H1 (cell line): ENCODE results near the gene ACYP1. TPM values are rescaled to one million over a fixed set of nuclear protein-coding genes. Genes with fewer than 3 reads are reported as not detected.

Experiments
- CTCF ChIA-PET: fragments of 300-600 bp; sonication (Branson Sonifier 250); formaldehyde crosslinking; loops from one replicate; lab custom pipeline; 2021; ENCODE audit not compliant: partially characterized antibody; lab: Charles Lee
- POLR2A ChIA-PET: fragments of 300-600 bp; sonication (Branson Sonifier 250); formaldehyde crosslinking; loops from one replicate; lab custom pipeline; 2021; ENCODE audit warnings: inconsistent platforms; ENCODE audit not compliant: partially characterized antibody; lab: Charles Lee
- DNase-seq, 2 experiments: peaks; one replicate each; pipeline versions ENCODE4 v3.0.0 to v3.0.0-alpha.2; 2010 to 2022; ENCODE audit warnings: low spot score in 2 of 2, low read depth in 1 of 2, mixed read lengths in 1 of 2
- FAIRE-seq: peaks from 2 replicates; lab custom pipeline; 2011; peaks lifted over from hg19 to GRCh38; lab: Jason Lieb, UNC
- H2AFZ ChIP-seq: 2 replicates; pipeline ENCODE4 v1.8.1; 2012; ENCODE audit warnings: low read length, inconsistent platforms
- H2AK5ac ChIP-seq: 2 replicates; pipeline ENCODE4 v1.6.1; 2013; ENCODE audit warnings: low read depth, low read length
- H2BK120ac ChIP-seq: replicated peaks from 2 replicates; pipeline ENCODE3; 2013; ENCODE audit warnings: low read depth, low read length, inconsistent platforms
- H2BK12ac ChIP-seq: 2 replicates; pipeline ENCODE4 v1.6.1; 2013; ENCODE audit warnings: low read depth, low read length
- H2BK15ac ChIP-seq: 2 replicates; pipeline ENCODE4 v1.6.1; 2013; ENCODE audit warnings: low read length
- H2BK20ac ChIP-seq: 2 replicates; pipeline ENCODE4 v1.6.1; 2013; ENCODE audit warnings: low read length
- H2BK5ac ChIP-seq: 2 replicates; pipeline ENCODE4 v1.6.1; 2013; ENCODE audit warnings: low read depth, low read length
- H3K14ac ChIP-seq: 2 replicates; pipeline ENCODE4 v1.6.1; 2013; ENCODE audit warnings: inconsistent platforms; ENCODE audit not compliant: insufficient read length
- H3K18ac ChIP-seq: 2 replicates; pipeline ENCODE4 v1.6.1; 2013; ENCODE audit warnings: low read length; ENCODE audit errors: extremely low read depth
- H3K23ac ChIP-seq: 2 replicates; pipeline ENCODE4 v1.6.1; 2013; ENCODE audit warnings: inconsistent platforms; ENCODE audit not compliant: insufficient read length
- H3K23me2 ChIP-seq: 2 replicates; pipeline ENCODE4 v1.6.1; 2013; ENCODE audit warnings: low read depth, low read length
- H3K27ac ChIP-seq: 2 replicates; pipeline ENCODE4 v1.6.1; 2011; ENCODE audit warnings: low read depth, low read length, inconsistent platforms
- H3K27me3 ChIP-seq, 4 experiments: replicated peaks in 1 of 4; 1 replicate in 1 of 4; 2 replicates in 3 of 4; pipeline versions ENCODE4 v1.6.1 to v1.8.1; 2011 to 2013; ENCODE audit warnings: low read length in 3 of 4, mild to moderate bottlenecking in 3 of 4, inconsistent platforms in 2 of 4, mixed read lengths in 2 of 4, moderate library complexity in 1 of 4; ENCODE audit not compliant: control insufficient read depth in 3 of 4, insufficient read depth in 3 of 4; ENCODE audit errors: extremely low read depth in 1 of 4
- H3K36me3 ChIP-seq, 4 experiments: 2 replicates each; pipeline versions ENCODE4 v1.6.1 to v1.8.1; 2011 to 2013; ENCODE audit warnings: mild to moderate bottlenecking in 4 of 4, low read length in 3 of 4, moderate library complexity in 2 of 4, control low read depth in 1 of 4, inconsistent platforms in 1 of 4; ENCODE audit not compliant: insufficient read depth in 4 of 4, control insufficient read depth in 2 of 4
- H3K4ac ChIP-seq: replicated peaks from 2 replicates; pipeline ENCODE3; 2013; ENCODE audit warnings: low read length, low read depth, mixed read lengths, inconsistent platforms; ENCODE audit not compliant: insufficient read length
- H3K4me1 ChIP-seq, 4 experiments: replicated peaks in 1 of 4; 1 replicate in 1 of 4; 2 replicates in 3 of 4; pipeline versions ENCODE4 v1.6.1 to v1.8.1; 2011 to 2013; ENCODE audit warnings: low read length in 3 of 4, inconsistent platforms in 2 of 4, mixed read lengths in 1 of 4; ENCODE audit not compliant: insufficient read depth in 4 of 4, control insufficient read depth in 3 of 4
- H3K4me2 ChIP-seq, 2 experiments: 2 replicates each; pipeline versions ENCODE4 v1.6.1 to v1.8.1; 2011 to 2013; ENCODE audit warnings: low read depth in 2 of 2, low read length in 2 of 2, control low read depth in 1 of 2, inconsistent platforms in 1 of 2, mild to moderate bottlenecking in 1 of 2; ENCODE audit not compliant: insufficient read depth in 1 of 2
- H3K4me3 ChIP-seq, 4 experiments: fragments of 200-600, 300-600 bp in 1 of 4; sonication (generic), shearing (Covaris generic), sonication (Bioruptor Twin) in 1 of 4; 2 replicates each; pipeline versions ENCODE4 v1.5.1 to v1.8.1; 2011 to 2016; ENCODE audit warnings: low read length in 4 of 4, low read depth in 3 of 4, control low read depth in 2 of 4, inconsistent platforms in 2 of 4, mild to moderate bottlenecking in 2 of 4, mixed read lengths in 1 of 4, moderate library complexity in 1 of 4; ENCODE audit not compliant: insufficient read depth in 2 of 4; ENCODE audit errors: extremely low read depth in 1 of 4
- H3K56ac ChIP-seq: replicated peaks from 2 replicates; pipeline ENCODE3; 2013; ENCODE audit warnings: low read depth, mild to moderate bottlenecking, mixed read lengths, low read length, inconsistent platforms; ENCODE audit not compliant: insufficient read length
- H3K79me1 ChIP-seq: 2 replicates; pipeline ENCODE4 v1.6.1; 2013; ENCODE audit warnings: low read depth, low read length, control low read depth
- H3K79me2 ChIP-seq, 2 experiments: 2 replicates each; pipeline versions ENCODE4 v1.6.1 to v1.8.1; 2012 to 2013; ENCODE audit warnings: low read length in 2 of 2, mild to moderate bottlenecking in 2 of 2, inconsistent platforms in 1 of 2; ENCODE audit not compliant: insufficient read depth in 2 of 2, control insufficient read depth in 1 of 2
- H3K9ac ChIP-seq, 4 experiments: replicated peaks in 1 of 4; 1 replicate in 1 of 4; 2 replicates in 3 of 4; pipeline versions ENCODE4 v1.6.1 to v1.8.1; 2011 to 2013; ENCODE audit warnings: low read depth in 3 of 4, low read length in 3 of 4, control low read depth in 2 of 4, mild to moderate bottlenecking in 2 of 4, moderate library complexity in 2 of 4, inconsistent platforms in 1 of 4; ENCODE audit errors: extremely low read depth in 1 of 4
- H3K9me3 ChIP-seq, 2 experiments: 2 replicates each; pipeline versions ENCODE4 v1.6.1 to v1.8.1; 2012 to 2013; ENCODE audit warnings: mild to moderate bottlenecking in 2 of 2, moderate library complexity in 2 of 2, control low read depth in 1 of 2, inconsistent platforms in 1 of 2, low read depth in 1 of 2, low read length in 1 of 2, mixed read lengths in 1 of 2; ENCODE audit not compliant: insufficient read depth in 2 of 2
- H4K20me1 ChIP-seq, 2 experiments: replicated peaks in 1 of 2; 2 replicates each; pipeline versions ENCODE3 to v1.8.1; 2011 to 2013; ENCODE audit warnings: inconsistent platforms in 2 of 2, low read length in 2 of 2, mild to moderate bottlenecking in 1 of 2; ENCODE audit not compliant: insufficient read depth in 2 of 2, control insufficient read depth in 1 of 2
- H4K5ac ChIP-seq: 2 replicates; pipeline ENCODE4 v1.6.1; 2013; ENCODE audit warnings: low read length, low read depth, mixed read lengths, inconsistent platforms; ENCODE audit not compliant: insufficient read length
- H4K8ac ChIP-seq: 2 replicates; pipeline ENCODE4 v1.8.0; 2013; ENCODE audit warnings: mild to moderate bottlenecking, moderate library complexity, low read length, inconsistent platforms; ENCODE audit not compliant: insufficient read depth; ENCODE audit errors: extremely low read depth
- H4K91ac ChIP-seq: replicated peaks from 2 replicates; pipeline ENCODE3; 2013; ENCODE audit warnings: low read length, mixed read lengths, inconsistent platforms; ENCODE audit not compliant: insufficient read length
- HDAC2 ChIP-seq, 2 experiments: fragments of 300-600 bp in 1 of 2; sonication (generic) in 1 of 2; IDR thresholded peaks; 2 replicates each; pipeline ENCODE4 v1.6.1; 2011 to 2012; ENCODE audit warnings: low read depth in 2 of 2, low read length in 2 of 2, mild to moderate bottlenecking in 2 of 2, moderate library complexity in 2 of 2, borderline replicate concordance in 1 of 2, inconsistent platforms in 1 of 2
- JUN ChIP-seq: IDR thresholded peaks from 2 replicates; pipeline ENCODE4 v1.6.1; 2011; ENCODE audit warnings: low read depth, mild to moderate bottlenecking, improper control_type of control experiment, low read length
- JUND ChIP-seq: IDR thresholded peaks from 2 replicates; pipeline ENCODE4 v1.6.1; 2011; ENCODE audit warnings: mild to moderate bottlenecking, improper control_type of control experiment, low read length
- KDM1A ChIP-seq: fragments of 200-600, 300-600 bp; sonication (generic); IDR thresholded peaks from 2 replicates; pipeline ENCODE4 v1.7.1; 2016; ENCODE audit warnings: mild to moderate bottlenecking, low read length, borderline replicate concordance
- MAX ChIP-seq: IDR thresholded peaks from 2 replicates; pipeline ENCODE4 v1.6.1; 2012; ENCODE audit warnings: inconsistent platforms
- PHF8 ChIP-seq: fragments of 200-600 bp; sonication (generic); conservative IDR thresholded peaks from 2 replicates; pipeline ENCODE4 v1.7.1; 2012; ENCODE audit warnings: low read depth, mild to moderate bottlenecking, inconsistent platforms, low read length, moderate library complexity
- RAD21 ChIP-seq, 2 experiments: IDR thresholded peaks in 1 of 2; conservative IDR thresholded peaks in 1 of 2; 2 replicates each; pipeline ENCODE4 v1.6.1; 2011; ENCODE audit warnings: low read depth in 2 of 2, low read length in 2 of 2, improper control_type of control experiment in 1 of 2, inconsistent platforms in 1 of 2, mild to moderate bottlenecking in 1 of 2, moderate library complexity in 1 of 2
- SIN3A ChIP-seq, 2 experiments: IDR thresholded peaks in 1 of 2; conservative IDR thresholded peaks in 1 of 2; 2 replicates each; pipeline ENCODE4 v1.6.1; 2011 to 2012; ENCODE audit warnings: low read length in 2 of 2, improper control_type of control experiment in 1 of 2, low read depth in 1 of 2, mild to moderate bottlenecking in 1 of 2
- SP2 ChIP-seq: IDR thresholded peaks from 2 replicates; pipeline ENCODE4 v1.6.1; 2012; ENCODE audit warnings: mild to moderate bottlenecking, low read length, inconsistent platforms
- TAF7 ChIP-seq: optimal IDR thresholded peaks from 2 replicates; pipeline ENCODE3; 2011; ENCODE audit warnings: low read depth, mild to moderate bottlenecking, inconsistent platforms, low read length, moderate library complexity, borderline replicate concordance
- WGBS, 2 experiments: shearing (Covaris generic) in 1 of 2; methylation state at CpG; one replicate each; pipeline versions ENCODE4 v1.1.6 to v1.1.7; 2013 to 2015; ENCODE audit warnings: low lambda C conversion rate in 2 of 2, mixed read lengths in 2 of 2, inconsistent platforms in 1 of 2, low coverage in 1 of 2, missing lambda C conversion rate in 1 of 2; ENCODE audit not compliant: insufficient replicate concordance in 2 of 2, insufficient coverage in 1 of 2, insufficient read length in 1 of 2; ENCODE audit errors: extremely low coverage in 1 of 2, missing lambda C conversion rate in 1 of 2; 5-methylcytosine and 5-hydroxymethylcytosine counted together
- polyA plus RNA-seq, 7 experiments: library from polyadenylated mRNA; depleted of rRNA in 3 of 7; stranded (reverse) in 5 of 7; unstranded in 2 of 7; fragments of >200 nt in 5 of 7; fragments of 200-250 nt in 2 of 7; gene quantifications; 1 replicate in 5 of 7; 2 replicates in 1 of 7; 4 replicates in 1 of 7; pipeline versions ENCODE4 v1.2.1 to v1.2.3, GENCODE V29; 2011 to 2013; ENCODE audit warnings: missing spikeins in 2 of 7, mixed read lengths in 2 of 7
- total RNA-seq: library from RNA; stranded (reverse); fragmentation: NEBNext Ultra II Directional; extraction: Animal tissue kit (Norgen Biotek cat#: 25700); gene quantifications from 2 replicates; pipeline ENCODE4 v1.2.1, GENCODE V29; 2021

ACYP1 gene
- total and polyA plus RNA-seq, 2 of the 8 experiments (the other 6 are each of a cell fraction or from before 2014, with no cell fraction given), result 22.3 to 24.8 TPM

GRCh38 chr14:75042035-75042434, 21.8 kb downstream of the ACYP1 start:
- H3K9me3 ChIP-seq, result no peaks in the 10 kb centered on the region
- TF ChIP-seq PHF8 (no peak), KDM1A (no peak), JUND (no peak), HDAC2 (IDR thresholded peaks at IDR 0.05; ENCODE audit: borderline replicate concordance in 1 of 2, low read depth in 2 of 2, low read length in 2 of 2) (no peak), TAF7 (no peak), SP2 (no peak), SIN3A (conservative IDR thresholded peaks at IDR 0.05 in 1 of 2, IDR thresholded peaks at IDR 0.05 in 1 of 2; ENCODE audit: low read depth in 1 of 2, low read length in 2 of 2) (no peak), JUN (no peak), RAD21 (IDR thresholded peaks at IDR 0.05 in 1 of 2, conservative IDR thresholded peaks at IDR 0.05 in 1 of 2; ENCODE audit: low read depth in 2 of 2, low read length in 2 of 2) (no peak), MAX (no peak)
- TF ChIP-seq, all 59 proteins: peak for 0
- Histone ChIP-seq H3K4ac (no peak overlapping the region), H3K27me3 (no peaks in the 10 kb centered on the region), H3K4me2 (no peak overlapping the region), H4K8ac (no peak overlapping the region), H3K56ac (no peak overlapping the region), H2BK12ac (no peak overlapping the region), H2BK5ac (no peak overlapping the region), H3K14ac (no peak overlapping the region), H3K4me3 (no peak overlapping the region), H3K79me2 (no peaks in the 10 kb centered on the region), H3K23me2 (no peaks in the 10 kb centered on the region), H3K18ac (no peak overlapping the region), H4K20me1 (no peaks in the 10 kb centered on the region), H3K36me3 (peaks cover 0 to 22% (median 1%) of the 10 kb centered on the region in 4 experiments; a peak in 5 of 8 replicates), H3K23ac (no peak overlapping the region), H3K4me1 (no peaks in the 10 kb centered on the region), H3K27ac (no peak overlapping the region), H2BK15ac (no peak overlapping the region), H4K91ac (no peak overlapping the region), H2BK120ac (no peak overlapping the region), H2BK20ac (no peak overlapping the region), H2AK5ac (no peak overlapping the region), H2AFZ (no peak overlapping the region), H3K79me1 (no peaks in the 10 kb centered on the region), H4K5ac (no peak overlapping the region), H3K9ac (no peak overlapping the region)
- ChIA-PET CTCF (interaction anchor here (0.6 to 2.6 kb wide), 4 partner anchors 46 to 135 kb away, joined by 3 to 13 read pairs (median 6); no protein-coding TSS in a partner anchor), POLR2A (interaction anchor here (1.2 kb wide), 1 partner anchor 10 kb away, joined by 3 read pairs; no protein-coding TSS in a partner anchor)
- DNase-seq, result no peak
- FAIRE-seq, result no peak
- 93% methylated on average over 6 of the region's 6 CpGs; no CpG with 5 or more reads in 1 of the 2 experiments for WGBS, 2 experiments
